ENCODE measurements around the gene SETMAR.
"Not testable (repeated sequence)": the region's sequence is repeated elsewhere in the genome, so short reads cannot be mapped to it uniquely, and the experiment has no call there.

The SETMAR gene

DNA sequence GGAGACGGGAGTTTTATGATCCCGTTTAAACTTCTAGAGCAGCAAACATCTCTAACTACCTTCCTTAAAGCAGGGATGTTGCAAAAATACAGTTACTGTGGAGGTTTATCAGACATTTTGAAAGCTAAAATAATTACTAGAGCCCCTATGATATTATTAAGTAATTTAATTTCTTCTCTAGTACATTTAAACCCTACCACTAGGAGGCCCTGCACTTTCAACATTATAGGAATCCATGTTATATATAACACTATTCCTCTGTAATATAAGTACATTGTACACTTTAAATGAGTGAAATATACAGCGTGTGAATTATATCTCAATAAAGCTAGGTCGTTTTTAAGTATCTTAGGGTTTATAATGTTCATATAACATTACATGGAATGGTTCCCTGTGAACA lies 11.5 kb downstream of the SETMAR start:
- DNase-seq, result no peak

DNA sequence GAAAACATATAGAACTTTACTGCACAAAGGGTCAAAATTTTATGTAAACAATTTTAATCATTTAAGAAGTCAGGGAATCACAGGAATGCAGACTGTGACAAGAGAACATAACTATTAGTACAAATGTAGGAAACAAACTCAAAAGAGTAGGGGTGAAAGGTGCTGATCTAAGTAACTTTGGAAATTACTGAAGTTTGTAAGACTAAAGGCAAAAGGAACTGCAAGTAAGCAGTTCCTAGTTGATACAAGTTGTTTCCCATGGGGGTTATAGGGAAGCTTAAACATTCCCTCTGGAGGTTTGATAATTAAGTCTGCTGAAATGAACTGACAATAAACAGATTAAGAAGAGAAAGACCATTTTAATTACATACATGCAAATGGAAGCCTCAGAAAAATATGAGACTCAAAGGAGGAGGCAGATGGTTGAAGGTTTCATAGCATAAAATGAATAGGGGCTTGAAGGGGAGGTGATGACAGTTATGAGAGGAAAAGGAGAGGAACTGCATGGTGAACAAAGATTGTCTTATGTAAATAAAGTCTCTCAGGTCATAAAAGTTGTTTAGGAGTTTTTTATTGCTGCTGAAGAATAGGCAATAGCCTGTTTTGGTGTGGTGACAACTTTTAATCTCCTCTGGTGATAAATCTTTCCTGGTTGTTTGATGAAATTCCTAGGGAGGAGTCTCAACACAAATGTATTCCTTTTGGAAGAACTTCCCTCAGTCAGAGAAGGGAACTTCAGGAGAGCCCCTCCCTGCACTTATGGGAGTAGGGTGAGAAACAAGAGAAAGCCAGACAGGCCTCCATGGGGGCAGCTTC lies 17.1 kb downstream of the SETMAR start:
- DNase-seq, result no peak

DNA sequence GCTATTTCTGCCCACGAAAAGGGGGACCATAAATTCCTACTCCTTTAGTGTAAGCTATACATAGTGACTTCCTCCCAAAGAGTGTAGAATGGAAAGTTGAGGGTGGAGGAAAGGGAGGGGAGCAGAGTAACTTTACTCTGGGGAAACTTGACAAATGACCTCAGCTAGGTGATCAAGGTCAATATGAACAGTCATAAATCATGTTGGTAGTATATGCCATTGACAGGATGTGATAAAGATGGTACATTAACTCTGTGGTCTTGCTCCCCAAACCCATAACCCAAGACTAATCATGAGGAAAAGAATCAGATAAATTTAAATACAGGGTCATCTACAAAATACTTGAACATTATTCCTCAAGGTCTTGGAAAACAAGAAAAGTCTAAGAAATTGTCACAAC lies 18.6 kb downstream of the SETMAR start:
- no peak for DNase-seq

DNA sequence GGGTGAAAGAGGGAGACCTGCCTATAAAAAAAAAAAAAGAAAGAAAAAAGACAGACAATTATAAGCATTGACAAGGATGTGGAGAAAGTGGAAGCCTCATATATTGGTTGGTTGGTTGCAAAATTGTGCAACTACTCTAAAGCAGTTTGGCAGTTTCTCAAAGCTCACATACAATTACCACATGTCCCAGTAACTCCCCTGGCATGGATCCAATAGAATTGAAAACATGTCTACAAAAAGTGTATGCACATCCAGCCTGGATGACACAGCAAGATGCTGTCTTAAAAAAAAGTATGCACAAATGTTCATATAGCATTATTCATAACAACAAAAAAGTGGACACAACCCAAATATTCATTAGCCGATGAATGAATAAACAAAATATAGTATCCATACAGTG lies 19.5 kb downstream of the SETMAR start:
- DNase-seq, result no peak

DNA sequence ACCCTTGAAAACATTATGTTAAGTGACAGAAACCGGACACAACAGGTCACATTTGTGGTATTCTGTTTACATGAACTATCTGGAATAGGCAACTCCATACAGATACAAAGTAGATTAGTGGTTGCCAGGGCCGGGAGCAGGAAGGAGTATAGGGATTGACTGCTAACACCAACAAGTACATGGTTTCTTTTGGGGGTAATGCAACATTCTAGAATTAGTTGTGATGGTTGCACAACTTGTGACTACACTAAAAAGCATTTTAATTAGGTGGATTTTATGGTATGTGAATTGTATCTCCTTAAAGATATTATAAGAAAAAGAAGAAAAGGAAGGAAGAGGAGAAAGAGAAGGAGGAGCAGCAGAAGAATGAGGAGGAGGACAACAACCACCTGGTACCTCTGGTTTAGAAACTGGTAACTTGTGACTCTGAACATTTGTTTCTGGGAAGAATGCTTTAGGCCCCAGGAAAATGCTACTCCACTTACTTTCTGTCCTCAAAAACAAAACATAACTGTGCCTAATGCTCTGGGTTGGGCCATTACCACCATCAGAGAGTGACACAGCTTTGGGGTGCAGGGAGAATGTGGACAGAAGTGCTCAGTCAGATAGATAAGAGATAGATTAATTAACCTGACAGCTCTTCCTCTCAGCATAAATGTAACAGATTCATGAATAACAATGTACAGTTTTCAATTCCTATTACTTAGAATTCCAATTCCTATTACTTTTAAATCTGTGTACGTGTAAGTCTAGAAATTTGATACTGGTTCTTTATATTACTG lies 20.3 kb downstream of the SETMAR start:
- DNase-seq, result no peak

DNA sequence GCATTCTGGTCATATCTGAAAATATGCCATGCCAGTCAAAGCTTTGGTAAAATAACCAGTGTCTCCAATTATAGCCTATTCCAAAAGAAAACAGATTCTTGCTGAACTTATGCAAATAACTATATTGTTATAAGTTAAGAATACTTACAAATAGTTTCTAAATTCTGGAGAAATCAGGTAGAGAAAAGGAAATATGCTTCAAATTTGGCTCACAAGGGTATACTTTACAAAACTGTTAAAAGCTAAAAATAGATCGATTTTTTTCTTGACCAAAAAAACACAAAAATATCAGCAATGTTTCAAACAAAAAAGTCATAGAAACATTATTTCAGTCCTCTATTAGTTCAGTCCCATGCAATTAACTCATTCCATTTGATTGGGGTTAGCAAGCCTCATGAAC lies 23.7 kb downstream of the SETMAR start:
- DNase-seq, result no peak

DNA sequence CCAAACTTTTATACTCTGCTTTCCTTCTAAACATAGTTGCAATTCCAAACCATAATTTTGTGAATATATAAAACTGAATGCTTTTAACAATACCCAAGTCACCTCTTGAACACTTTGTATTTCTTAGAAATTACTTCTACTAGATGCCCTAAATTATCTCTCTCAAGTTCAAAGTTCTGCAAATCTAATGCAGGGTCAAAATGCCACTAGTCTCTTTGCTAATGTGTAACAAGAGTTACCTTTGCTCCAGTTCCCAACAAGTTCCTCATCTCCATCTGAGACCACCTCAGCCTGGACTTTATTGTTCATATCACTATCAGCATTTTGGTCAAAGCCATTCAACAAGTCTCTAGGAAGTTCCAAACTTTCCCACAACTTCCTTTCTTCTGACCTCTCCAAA lies 26.6 kb downstream of the SETMAR start:
- DNase-seq, result not testable (repeated sequence)

DNA sequence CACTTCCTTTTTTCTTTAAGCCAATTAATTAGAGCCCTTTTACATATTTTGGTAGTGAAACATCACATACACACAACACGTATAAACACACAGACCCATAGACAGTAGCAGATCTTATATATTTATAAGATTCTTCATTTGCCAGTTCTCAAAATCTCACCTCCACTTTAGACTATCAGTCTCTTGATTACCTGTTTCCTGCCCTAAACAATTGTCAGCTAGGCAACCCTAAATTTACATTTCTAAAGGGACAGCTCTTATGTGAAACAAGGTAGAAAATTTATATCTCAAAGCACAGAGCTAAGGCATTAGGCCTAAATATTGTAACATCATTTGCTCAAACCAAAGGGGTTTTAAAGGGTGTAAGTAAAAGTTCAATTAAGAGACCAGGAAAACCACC lies 28.9 kb downstream of the SETMAR start:
- no peak for DNase-seq

DNA sequence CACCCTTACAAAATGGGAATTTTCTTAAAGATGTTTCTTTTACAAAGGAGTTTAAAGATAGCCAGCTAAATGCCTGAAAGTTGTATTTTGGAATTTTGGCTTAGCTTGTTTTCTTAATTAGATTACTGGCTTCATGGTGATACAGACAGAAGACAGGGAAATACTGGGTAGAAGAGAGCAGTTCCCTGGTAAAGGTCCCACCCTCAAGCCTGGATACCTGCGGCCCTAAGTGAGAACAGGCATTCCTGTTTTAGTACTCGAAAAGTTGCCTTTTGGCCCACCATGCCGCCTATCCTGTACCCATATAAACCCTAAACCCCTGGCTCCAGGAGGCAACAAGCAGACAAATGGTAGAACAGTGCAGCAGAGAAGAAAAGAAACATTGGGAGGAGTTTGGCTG lies 29.4 kb downstream of the SETMAR start:
- DNase-seq, result no peak

DNA sequence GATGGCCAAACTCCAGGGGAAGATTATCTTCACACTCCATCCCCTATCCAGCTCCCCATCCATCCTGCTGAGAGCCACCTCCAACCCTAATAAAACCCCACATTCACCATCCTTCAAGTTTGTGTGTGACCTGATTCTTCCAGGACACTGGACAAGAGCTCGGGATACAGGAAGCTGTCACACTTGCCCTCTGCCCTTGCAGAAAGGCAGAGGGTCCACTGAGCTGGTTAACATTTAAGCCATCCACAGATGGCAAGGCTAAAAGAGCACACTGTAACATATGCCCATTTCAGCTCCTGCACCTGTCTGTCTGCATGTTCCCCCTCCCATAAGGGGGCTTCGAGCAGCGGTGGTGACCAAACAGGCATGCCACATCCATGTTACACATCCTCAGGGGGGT lies 29.8 kb downstream of the SETMAR start:
- no peak for DNase-seq

DNA sequence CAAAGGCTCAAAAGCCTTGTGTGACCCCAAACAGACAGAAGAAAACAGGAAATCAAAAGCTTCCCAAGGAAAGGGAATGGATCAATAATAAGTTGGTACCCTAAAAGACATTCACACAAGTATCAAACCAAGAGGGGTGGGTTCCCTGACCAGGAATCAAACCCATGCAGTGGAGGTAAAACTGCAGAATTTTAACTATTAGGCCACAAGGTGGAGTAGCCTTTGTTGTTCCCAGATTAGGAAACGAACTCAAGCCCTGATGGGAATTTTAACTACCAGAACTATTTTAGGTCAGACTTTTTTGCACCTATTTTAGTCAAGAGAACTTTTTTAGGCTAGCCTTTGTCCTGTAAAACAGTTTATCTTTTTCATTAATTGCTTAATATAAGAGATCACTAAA lies 31.4 kb downstream of the SETMAR start:
- no peak for DNase-seq

DNA sequence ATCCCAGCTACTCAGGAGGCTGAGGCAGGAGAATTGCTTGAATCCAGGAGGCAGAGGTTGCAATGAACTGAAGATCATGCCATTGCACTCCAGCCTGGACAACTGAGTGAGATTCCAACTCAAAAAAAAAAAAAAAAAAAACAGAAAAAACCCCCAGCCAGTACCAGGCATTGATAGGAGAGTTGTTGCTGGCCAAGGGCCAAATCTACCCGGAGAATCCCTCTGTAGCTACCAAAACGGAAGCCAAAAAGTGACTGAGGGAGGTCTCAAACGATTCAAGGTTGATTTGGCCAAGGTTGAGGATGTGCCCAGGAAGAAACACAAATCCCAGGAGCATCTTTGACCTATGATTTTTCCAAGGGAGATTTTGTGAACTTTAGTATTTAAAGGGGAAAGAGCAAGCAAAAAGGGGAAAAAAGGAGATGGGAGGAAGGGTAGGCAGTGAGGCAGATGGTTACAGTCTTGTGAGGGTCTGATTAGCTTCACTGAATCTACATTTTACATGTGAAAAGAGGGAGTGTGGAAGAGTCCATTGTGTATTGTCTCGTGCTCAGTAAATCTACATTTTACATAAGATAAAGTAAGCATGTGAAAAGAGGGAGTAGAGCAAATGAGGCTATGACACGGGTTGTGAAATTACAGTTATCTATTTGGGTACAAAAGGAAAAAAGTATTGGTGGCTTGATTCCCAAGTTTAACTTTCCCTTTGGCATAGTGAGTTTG lies 32.8 kb downstream of the SETMAR start:
- DNase-seq, result no peak

DNA sequence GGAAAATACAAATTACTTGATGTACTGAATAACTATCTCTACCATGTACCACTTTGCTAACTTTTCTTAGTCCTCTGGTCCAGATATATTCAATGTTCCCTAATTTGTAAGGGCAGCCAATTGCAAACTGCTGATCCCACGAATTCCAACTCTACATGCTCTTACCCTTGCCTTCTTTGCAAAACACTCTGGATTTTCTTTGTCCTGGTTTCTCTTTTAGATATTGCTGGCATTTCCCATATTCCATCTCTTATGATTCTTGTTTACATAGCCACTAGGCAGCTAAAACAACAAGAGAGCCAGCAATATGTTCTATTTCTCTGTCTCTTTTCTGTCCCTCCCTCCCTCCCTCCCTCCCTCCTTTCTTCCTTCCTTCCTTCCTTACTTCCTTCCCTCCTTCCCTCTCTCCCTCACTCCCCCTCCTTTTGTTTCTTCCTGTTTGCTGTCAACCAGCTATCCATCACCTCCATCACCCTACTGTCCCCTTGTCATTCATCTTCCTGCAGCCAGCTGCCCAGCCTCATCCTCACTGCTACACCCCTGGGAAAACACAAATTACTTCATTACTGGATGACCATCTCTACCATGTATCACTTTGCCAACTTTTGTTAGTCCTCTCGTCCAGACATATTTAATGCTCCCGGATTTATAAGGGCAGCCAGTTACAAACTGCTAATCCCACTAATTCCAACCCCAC lies 33.8 kb downstream of the SETMAR start:
- DNase-seq, result no peak

DNA sequence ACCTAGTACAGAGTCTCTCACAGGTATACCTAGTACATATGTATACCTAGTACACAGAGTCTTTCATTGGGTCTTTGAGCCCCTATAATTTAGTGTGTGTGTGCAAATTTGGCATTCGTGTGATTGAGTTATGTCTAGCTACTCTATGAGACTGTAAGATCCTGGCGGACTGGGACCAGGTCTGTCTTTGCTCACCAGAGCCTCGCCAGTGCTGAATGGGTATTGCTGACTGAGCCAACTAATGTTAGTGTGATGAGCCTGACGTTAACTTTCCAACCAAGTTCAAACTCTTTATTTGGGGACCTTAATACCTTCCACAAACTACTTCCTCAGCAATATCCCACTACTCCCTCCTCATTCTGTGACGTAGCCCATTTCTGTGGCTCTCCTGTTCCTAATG lies 35.6 kb downstream of the SETMAR start:
- DNase-seq, result no peak

DNA sequence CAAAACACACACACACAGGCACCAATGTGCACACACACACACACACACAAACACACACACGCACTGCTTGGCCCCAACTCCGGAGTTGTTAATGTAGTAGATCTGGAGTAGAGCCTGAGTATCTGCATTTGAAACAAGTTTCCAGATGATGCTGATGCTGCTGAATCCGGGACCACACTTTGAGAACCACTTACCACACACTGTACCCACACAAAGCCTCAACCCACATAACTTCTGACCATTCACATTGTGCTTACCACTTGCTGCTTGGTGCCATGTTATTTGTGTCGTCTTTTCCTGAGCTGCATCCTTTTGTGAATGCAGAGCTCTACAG lies 36.9 kb downstream of the SETMAR start:
- no peak for DNase-seq

DNA sequence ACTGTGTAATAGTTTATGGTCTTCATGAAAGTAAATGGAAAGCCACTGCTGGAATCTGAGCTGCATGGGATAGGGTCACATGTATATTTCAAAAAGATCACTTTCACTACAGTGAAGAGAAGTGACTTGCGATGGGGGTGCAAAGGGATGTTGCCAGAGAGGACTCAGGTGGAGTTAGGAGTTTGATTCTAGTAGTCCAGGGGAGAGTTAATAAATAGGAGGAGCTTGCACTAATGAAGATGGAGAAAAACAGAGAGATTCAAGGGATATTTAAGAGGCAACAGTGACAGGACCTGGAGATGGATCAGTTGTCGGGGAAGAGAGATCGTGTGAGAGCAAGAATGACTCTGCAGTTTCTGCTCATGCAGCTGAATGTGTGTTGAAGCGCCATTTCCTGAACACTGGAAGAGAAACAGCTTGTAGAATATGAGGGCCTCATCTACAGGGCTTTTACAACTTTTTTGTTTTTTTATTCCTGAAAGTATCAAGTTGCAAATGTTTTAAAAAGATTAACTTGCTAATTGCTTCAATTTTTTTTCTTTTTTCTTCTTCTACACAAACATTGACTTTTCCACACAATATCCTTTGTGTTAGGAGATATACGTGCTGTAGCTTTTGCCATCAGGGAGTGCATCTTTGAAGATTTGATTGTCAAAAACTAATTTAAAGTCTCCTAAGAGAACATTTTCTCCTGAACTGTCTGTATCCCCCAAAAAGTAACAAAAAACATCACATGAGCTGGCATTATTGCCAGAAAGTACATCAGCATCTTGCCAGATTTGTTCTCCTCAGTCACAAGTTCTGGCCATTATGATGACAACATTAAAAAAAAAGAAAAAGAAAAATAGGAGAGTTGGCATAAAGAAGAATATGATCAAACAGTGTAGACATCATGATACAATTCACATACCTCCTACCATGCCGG lies 37.5 kb downstream of the SETMAR start:
- no peak for DNase-seq

DNA sequence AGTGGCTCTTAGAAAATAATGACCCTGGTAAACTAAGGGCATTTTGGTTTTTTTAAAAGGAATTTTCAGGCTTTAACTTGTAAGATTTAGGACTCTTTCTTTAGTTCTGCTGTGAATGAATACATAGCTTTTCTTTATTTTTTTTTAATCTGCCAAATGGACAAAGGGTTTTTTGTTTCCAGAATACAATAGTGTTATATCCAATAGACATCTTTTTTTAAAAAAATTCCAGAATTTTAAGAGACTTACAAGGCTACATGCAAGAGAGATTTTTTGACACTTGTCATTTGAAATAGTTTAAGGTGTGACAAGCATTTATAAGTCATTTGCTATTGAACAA lies 38.1 kb downstream of the SETMAR start:
- DNase-seq, result no peak

DNA sequence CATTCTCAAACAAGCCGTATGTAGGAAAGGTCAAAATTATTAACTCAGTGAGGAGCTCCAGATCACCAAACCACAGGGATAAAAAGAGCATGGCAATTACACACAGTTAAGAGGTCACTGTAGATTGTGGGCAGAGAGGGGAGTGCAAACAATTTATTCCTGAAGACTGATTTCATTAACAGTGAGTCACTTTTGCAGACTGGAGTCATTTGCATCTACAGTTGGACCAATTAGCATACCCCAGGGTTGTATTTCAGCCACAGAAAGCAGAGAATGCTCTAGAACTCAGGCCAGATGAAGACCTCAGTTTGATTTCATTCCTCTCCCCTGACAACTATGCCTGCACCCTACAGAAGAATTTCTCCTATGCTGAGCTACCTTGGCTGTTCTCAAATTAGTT lies 40.1 kb downstream of the SETMAR start:
- no peak for DNase-seq

DNA sequence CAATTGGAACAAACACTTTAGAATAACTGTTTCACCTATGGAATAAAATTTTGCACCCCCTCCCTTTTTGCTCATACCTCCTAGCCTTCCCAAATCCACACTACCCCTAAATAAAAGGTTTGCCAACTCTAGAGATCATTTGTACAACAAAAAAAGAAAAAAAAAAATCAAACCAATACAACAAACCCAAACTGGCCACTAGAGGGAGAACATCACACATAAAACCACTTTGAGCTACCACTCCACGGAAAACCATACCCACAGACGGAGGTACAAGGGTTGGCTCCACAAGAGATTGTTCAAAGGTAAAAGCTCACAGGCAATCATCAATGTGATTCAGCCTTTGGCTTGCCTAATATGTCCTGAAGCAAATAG lies 47.6 kb downstream of the SETMAR start:
- peak; percentile 31 for DNase-seq

DNA sequence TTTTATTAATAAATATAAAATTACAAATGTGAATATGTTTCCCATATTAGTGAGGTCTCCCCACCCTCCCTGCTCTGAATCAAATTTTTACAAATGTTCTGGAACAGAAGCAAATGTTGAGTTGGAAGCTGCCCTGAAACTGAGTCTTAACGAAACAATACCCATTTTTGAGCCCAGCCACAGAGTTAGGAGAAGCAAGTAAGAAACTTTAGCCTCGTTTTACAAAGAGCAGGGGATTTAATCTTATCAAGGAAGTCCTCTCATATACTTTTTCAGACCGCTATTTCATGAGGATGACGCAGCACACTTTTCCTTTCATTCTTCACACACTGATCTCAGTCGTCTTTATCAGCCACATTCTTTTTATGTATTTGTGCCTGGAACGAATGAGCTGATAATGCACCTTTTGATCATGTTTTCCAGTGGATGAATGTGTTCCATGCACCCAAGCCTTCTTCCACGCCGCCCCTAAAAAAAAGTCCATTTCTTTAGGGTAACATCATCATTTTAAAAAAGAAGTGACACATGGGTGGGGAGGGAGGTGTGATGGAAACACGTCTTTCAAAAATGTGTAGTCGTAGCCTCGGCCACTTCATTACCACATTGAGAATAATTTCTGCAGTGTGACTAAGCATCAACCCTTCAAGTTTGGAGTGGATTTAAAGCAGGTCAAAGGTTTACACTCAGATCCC lies 48.1 kb downstream of the SETMAR start:
- no peak for DNase-seq

DNA sequence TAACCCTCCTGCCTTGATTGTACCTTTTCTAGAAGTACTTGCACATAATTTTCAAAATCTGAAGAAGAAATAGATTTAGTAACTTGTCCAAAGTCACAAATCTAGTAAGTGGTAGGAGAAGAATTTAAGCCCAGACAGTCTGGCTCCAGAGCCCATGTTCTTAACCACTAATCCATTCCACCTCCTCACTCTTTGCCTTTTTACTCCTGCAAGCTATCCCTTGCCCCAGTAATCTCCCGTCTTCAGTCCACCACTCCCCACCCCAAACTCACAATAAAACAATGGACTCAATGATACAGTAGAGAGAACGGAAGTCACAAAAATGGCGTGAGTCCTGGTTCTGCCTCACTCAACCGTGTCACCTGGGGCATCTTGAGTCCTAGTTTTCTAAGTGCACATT lies 48.7 kb downstream of the SETMAR start:
- no peak for DNase-seq
